Measurements from ENCODE around the gene NAT9. TPM values are rescaled to one million over a fixed set of nuclear protein-coding genes. Genes with fewer than 3 reads are reported as not detected.

NAT9 gene
- total RNA-seq, 1 experiment from 2014 or later, result 63.5 TPM

DNA sequence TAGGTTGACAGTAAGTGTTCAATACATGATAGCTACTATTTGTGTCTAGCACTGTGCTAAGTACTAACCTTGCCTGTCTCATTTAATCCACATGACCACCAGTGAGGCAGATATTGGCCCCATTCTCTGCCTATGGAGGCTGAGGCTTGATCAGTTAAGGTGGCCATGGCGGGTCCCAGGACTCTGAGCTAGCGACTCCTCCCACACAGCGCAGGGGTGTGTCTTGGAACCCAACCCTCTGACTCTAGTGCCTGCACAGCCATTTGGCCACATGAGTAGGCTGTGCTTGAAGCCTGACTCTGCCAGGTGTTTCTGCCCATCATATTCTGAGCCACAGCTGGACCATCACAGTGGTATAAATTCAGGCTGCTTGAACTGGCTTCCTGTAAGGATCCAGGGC, 21.3 kb downstream of the NAT9 start:
- Histone ChIP-seq H2AK5ac (ENCODE audit: insufficient read length, low read length) (no peak overlapping the region), H3K4me1 (ENCODE audit: insufficient read depth, low read length) (peaks cover 3% of the 10 kb centered on the region; the same call in 1 of the 2 replicates), H3K18ac (ENCODE audit: insufficient read length, low read depth, low read length) (no peak overlapping the region), H3K23me2 (ENCODE audit: insufficient read length, low read depth, low read length, poor library complexity, severe bottlenecking) (no peaks in the 10 kb centered on the region), H2BK12ac (ENCODE audit: insufficient read length, low read depth, low read length) (no peak overlapping the region), H3K27ac (ENCODE audit: insufficient read length, low read depth, low read length) (no peak overlapping the region), H4K8ac (replicated peaks; ENCODE audit: insufficient read length, low read depth, low read length) (no peak overlapping the region), H2AFZ (ENCODE audit: low read length) (no peak overlapping the region), H3K27me3 (ENCODE audit: insufficient read depth, low read length) (no peaks in the 10 kb centered on the region), H3K56ac (ENCODE audit: insufficient read length, low read depth, low read length) (no peak overlapping the region), H3K14ac (ENCODE audit: insufficient read depth, low read length) (no peak overlapping the region), H3K9ac (ENCODE audit: extremely low read depth, insufficient read length, low read length) (no peak overlapping the region), H4K5ac (ENCODE audit: insufficient read length, low read depth, low read length) (no peak overlapping the region), H4K91ac (ENCODE audit: insufficient read length, low read depth, low read length) (no peak overlapping the region), H3K4ac (ENCODE audit: low read depth, low read length) (no peak overlapping the region), H3K9me3 (ENCODE audit: control insufficient read depth, low read depth, low read length) (no peaks in the 10 kb centered on the region), H2BK15ac (ENCODE audit: low read depth, low read length) (no peak overlapping the region), H4K20me1 (ENCODE audit: control insufficient read depth, insufficient read depth, insufficient read length) (no peaks in the 10 kb centered on the region), H3T11ph (ENCODE audit: low read length) (no peak overlapping the region), H2BK20ac (ENCODE audit: low read depth, low read length, poor library complexity, severe bottlenecking) (no peak overlapping the region), H2BK120ac (ENCODE audit: low read depth, low read length, poor library complexity, severe bottlenecking) (no peak overlapping the region), H2BK5ac (ENCODE audit: insufficient read length, low read length) (no peak overlapping the region), H3K79me1 (ENCODE audit: insufficient read depth, low read depth, low read length, poor library complexity, severe bottlenecking) (peaks cover 11% of the 10 kb centered on the region), H3K79me2 (ENCODE audit: insufficient read depth, low read length) (peaks cover 10% of the 10 kb centered on the region; the same call in 1 of the 2 replicates), H3K4me2 (ENCODE audit: insufficient read depth, insufficient read length, low read length) (no peak overlapping the region), H3K23ac (ENCODE audit: insufficient read length, low read depth, low read length) (no peak overlapping the region)
- Mint-ChIP-seq H3K9me3 (no peaks in the 10 kb centered on the region), H3K4me1 (peaks cover 53 to 70% of the 10 kb centered on the region in 2 experiments), H3K36me3 (ENCODE audit: insufficient read depth in 1 of 3, low read depth in 3 of 3) (peaks cover 12 to 22% (median 20%) of the 10 kb centered on the region in 3 experiments), H3K27ac (no peak overlapping the region), H3K27me3 (ENCODE audit: low read depth) (peaks cover under 1% of the 10 kb centered on the region; the same call in 1 of the 2 replicates), H3K4me3 (no peak overlapping the region)
- no CpG with 5 or more reads among the region's 3 CpGs for WGBS (ENCODE audit: extremely low coverage, insufficient read length, low lambda C conversion rate)
- DNase-seq, result no peak
- TF ChIP-seq, protein P1, sequence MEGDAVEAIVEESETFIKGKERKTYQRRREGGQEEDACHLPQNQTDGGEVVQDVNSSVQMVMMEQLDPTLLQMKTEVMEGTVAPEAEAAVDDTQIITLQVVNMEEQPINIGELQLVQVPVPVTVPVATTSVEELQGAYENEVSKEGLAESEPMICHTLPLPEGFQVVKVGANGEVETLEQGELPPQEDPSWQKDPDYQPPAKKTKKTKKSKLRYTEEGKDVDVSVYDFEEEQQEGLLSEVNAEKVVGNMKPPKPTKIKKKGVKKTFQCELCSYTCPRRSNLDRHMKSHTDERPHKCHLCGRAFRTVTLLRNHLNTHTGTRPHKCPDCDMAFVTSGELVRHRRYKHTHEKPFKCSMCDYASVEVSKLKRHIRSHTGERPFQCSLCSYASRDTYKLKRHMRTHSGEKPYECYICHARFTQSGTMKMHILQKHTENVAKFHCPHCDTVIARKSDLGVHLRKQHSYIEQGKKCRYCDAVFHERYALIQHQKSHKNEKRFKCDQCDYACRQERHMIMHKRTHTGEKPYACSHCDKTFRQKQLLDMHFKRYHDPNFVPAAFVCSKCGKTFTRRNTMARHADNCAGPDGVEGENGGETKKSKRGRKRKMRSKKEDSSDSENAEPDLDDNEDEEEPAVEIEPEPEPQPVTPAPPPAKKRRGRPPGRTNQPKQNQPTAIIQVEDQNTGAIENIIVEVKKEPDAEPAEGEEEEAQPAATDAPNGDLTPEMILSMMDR (conservative IDR thresholded peaks at IDR 0.05), result no peak
